HK-2 (cell line): ENCODE data around the gene CPNE6.

Experiments used
- DNase-seq: peaks from one replicate; pipeline ENCODE4 v3.0.0-alpha.2; 2018; ENCODE audit not compliant: unreplicated experiment

CPNE6 gene

DNA sequence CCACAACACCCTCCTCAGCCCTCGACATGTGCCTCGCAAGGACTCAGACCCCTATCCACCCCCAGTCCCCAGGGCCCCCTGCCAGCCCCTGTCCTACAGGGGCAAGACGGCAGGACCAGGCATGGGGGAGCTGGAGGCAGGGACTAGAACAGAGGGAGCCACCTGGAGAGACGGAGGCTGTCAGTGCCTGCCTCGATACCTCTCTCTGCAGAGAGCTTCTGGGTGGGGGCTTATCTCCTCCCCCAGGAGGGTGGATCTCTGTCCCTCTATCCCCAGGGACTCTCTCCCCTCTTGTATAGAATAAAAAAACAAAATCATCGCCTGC, 2.0 kb upstream of the CPNE6 start:
- no peak for DNase-seq

DNA sequence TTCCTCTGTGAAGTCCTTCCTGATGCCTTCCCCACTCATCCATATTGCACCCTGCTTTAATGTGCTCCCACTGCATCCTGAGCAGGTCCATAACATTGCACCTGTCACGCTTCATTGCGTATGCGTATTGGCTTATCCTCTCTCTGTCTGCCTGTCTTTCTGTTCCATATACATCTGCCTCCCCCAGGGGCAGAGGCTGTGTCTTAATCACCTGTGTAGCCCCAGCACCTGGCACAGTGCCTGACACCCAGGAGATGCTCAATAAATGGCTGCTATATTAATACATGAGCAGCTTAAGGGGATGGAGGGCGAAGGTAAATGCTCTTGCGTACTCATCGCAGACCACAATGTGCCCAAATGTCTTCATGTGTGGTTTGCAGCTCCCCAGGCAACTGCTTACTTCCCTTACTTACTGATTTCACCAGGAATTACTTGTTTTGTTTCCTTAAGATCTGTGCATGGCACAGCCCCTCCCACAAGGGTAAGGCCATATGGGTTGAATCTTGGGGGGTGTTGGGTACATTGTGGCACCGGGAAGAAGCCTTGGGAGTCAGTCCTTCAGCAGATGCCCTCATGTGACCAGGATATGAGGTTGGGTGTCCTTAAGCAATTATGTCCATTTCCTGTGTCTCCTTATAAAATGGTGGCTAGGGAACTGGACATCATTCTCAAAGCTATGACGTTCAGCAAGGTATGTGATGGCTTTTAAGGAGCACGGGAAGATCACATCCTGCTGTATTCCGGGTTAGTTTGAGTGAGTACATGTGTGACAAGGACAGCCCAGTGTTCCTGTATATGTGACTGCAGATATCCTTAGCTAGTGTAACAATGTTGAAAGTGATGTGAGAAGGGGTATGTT, 848 bp upstream of the CPNE6 start:
- DNase-seq = no peak

DNA sequence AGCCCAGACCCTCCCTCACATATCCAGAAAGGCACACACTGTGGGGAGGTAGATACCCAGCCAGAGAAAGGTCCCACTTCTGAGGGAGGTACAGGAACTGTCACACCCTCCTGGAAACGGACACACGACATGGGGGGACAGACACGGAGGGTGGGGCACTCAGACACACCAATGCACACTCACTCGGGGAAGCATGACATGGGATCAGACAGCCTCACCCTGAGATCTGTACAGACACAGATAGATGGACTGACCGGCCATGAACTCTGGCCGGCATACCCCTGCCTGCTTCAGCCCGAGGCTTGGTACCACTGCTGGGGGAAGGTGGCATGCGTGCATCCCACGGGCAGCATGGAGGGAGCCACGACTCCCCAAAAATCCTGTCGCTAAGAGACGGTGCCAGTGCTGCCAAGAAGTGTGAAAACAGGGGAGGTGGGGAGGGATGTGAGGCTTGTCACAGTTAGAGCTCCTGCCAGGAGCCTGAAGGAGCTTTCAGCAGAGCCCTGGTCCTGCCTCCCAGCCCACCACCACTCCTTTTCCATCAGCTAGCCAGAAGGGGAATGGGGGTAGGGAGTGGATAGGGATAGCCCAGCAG, 571 bp downstream of the CPNE6 start:
- no peak for DNase-seq

DNA sequence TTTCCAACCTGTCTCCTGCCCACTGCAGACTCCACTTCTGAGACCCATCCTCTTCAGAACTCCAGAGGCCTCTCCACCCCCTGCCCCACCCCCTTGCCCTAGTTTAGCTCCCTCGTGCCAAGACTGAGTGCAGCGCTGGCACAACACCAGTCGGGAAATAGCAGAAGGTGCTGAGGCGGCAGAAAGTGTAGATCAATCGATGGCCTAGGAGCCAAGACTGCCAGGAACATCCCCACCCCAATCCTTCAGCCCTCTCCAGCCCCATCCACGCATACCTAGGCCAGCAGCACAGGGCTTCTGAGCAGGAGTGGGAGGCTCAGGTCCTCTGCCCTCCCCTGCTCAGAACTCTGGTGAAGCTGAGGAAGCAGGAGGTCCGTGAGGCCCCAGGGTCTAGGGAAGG, 1.1 kb downstream of the CPNE6 start:
- no peak for DNase-seq

DNA sequence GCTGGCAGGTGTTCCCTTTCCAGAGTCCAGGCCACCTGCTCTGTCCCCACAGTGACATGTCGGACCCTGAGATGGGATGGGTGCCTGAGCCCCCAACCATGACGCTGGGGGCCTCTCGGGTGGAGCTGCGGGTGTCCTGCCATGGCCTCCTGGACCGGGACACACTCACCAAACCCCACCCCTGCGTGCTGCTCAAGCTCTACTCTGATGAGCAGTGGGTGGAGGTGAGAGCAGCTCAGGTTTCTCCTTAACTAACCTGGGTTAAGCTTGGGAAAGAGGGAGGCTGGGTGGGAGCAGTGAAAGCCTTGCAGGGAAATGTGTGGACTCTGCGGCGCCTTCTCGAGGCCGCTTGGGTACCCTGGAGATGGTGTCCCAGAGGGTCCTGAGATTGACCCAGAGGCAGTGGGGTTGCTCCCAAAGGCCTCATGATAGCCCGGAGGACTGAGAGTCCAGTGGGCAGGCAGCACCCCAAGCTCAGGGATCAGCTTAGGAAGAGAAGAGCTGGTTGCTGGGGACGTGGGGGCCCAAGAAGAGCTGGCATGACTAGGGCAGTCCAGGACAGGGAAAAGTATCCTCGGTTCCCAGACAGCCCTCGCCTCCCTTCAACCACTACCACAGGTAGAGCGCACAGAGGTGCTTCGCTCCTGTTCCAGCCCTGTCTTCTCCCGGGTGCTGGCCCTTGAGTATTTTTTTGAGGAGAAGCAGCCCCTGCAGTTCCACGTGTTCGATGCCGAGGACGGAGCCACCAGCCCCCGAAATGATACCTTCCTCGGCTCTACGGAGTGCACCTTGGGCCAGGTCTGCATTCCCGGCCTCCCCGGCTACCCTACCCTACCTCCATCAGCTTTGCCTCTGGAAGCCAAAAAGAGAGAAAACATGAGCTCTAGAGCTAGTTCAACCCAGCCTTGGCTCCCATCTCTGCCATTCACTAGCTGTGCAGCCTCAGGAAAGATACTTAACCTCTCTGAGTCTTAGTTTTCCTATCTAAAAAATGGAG, 1.8 kb downstream of the CPNE6 start:
- DNase-seq = no peak

DNA sequence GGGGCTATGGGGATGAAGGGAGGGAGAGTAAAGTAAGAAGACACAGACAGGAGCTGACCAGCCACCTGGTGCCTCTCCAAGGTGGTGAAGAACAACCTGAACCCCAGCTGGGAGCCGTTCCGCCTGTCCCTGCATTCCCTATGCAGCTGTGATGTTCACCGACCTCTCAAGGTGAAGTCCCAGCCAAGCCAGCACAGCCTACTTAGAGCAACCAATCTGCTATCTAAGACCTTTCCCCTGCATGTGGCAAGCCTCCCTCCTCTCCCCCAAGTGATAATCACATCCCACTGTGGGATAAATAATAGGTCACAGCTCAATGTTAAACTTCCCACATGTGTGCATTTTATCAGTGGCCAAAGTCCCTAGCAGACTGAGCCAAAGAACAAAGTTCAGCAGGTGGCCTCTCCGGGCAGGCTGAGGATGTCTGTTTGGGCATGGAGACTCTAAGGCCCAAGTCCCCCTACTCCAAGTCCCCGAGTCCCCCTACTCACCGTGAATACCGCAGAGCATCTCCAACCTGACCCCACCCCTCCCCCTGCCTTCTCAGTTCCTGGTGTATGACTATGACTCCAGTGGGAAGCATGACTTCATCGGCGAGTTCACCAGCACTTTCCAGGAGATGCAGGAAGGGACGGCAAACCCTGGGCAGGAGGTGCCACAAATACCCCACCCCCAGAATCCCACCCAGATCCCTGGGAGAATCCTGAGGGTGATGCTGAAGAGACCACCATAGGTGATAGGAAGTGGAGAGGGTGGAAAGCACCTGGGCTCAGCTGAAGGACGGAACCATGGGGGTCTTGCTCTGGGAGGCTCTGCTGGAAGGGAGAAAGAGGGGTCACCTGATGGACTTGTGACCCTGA, 3.5 kb downstream of the CPNE6 start:
- DNase-seq = no peak

DNA sequence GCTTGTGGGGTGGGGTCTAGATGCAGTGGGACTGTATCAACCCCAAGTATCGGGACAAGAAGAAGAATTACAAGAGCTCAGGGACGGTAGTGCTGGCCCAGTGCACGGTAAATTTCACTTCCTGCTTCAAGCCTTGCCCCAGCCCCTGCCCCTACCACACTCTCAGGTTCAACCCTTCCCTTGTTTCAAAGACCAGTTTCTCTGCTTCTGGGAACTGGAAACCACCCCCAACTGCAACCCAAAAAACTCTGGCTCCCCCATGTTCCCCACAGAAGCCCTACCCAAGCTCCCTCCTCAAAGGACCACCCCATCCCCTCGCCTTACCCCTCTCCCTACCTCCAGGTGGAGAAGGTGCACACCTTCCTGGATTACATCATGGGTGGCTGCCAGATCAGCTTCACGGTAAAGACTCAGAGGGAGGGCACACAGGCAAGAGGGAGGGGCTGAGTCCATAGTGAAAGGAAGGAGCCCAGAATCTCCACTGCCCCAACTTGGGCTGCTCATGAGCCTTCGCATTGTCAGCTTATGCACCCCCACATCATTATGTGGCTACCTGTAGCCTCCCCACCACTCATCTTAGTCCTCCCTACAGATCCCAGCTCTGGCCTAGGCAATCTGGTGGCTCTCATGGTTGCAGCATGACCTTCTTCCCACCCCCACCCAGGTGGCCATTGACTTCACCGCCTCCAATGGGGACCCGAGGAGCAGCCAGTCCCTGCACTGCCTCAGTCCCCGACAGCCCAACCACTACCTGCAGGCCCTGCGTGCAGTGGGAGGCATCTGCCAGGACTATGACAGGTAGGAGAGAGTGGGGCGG, 4.3 kb downstream of the CPNE6 start:
- DNase-seq = no peak

DNA sequence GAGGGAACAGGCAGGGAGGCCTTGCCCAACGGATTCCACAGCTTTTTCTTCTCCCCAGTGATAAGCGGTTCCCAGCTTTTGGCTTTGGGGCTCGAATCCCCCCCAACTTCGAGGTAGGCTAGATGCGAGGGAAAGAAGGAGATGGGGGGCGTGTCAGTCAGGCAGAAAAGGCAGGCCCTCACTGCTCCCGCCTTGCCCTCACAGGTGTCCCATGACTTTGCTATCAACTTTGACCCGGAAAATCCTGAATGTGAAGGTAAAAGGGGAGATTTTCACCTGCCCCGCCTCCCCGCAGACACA, 4.9 kb downstream of the CPNE6 start:
- DNase-seq = no peak

DNA sequence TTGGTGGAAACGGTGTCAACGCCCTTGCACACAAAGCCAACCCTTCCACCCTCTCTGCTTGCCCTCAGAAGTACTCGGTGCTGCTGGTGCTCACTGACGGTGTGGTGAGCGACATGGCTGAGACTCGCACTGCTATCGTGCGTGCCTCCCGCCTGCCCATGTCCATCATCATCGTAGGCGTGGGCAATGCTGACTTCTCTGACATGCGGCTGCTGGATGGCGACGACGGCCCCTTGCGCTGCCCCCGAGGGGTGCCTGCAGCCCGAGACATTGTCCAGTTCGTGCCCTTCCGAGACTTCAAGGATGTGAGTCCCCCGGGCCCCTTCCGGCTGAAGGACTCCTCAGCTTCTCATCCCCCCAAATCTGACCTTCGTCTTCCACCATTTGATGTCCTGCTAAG, 5.7 kb downstream of the CPNE6 start:
- DNase-seq = no peak

DNA sequence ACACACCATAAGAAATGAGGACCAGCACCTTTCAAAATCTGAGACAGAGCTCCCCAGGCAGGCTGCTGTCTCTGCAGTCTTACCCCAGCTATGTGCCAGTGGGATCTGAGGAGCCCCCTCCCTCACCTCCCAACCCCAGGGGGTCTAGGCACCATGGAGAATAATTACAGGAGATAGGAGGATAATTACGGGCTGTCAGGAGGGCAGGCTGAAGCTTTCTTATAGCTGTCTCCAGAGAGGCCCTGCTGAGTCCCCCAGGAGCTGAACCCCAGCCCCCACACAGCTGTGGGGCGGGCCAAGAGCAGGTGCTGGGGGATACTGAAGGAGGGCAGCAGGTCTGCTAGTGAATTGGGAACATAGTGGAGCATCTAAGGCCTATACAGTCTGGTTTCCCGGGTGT, 6.8 kb downstream of the CPNE6 start:
- DNase-seq = no peak

DNA sequence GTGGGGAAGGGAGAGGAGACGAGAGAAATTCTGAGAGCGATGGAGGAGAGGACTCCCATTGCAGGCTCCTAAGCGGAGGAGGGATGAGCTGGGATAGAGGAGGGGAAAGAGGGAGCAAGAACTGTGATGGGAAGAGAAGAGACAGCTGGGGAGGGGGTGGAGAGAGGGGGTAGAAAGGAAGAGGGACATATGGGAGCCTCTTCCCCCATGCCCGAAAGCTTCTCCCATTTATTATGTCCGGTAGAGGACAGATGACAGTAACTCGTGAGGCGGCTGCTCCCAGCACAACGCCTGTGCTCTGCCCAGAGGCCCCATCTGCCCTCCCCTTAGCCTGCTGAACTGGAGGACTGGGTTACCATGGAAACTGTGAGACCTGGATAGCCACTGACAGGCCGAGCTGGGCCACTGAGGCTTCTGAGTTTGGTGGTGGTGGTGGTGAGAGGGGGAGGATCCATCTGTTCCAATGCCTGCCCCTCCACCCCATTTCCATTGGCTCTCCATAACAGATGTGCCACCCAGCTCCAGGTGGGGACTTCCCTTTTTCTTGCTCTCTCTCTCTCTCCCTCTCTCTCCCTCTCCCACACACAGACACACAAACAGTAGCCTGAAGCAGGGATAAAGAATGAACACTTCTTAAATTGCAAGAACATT, 8.3 kb downstream of the CPNE6 start:
- DNase-seq = no peak

DNA sequence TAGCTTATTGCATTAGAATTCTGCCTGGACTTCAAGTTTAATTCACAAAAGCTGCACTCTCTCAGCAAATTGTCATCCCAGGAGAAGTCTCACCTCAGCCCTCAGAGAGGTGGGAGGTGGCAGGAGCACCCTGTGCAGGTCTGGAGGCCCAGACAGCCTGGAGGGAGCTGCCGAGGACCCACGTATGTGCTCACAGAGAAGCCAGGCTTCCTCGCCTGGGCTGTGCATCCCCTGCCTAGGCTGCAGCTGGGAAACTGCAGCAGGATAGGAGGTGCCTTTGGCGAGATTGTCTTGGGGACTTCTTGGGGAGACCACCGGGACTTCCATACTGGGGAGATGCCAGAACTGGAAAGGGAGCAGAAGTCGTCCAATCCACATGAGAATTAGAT, 8.8 kb downstream of the CPNE6 start:
- no peak for DNase-seq

DNA sequence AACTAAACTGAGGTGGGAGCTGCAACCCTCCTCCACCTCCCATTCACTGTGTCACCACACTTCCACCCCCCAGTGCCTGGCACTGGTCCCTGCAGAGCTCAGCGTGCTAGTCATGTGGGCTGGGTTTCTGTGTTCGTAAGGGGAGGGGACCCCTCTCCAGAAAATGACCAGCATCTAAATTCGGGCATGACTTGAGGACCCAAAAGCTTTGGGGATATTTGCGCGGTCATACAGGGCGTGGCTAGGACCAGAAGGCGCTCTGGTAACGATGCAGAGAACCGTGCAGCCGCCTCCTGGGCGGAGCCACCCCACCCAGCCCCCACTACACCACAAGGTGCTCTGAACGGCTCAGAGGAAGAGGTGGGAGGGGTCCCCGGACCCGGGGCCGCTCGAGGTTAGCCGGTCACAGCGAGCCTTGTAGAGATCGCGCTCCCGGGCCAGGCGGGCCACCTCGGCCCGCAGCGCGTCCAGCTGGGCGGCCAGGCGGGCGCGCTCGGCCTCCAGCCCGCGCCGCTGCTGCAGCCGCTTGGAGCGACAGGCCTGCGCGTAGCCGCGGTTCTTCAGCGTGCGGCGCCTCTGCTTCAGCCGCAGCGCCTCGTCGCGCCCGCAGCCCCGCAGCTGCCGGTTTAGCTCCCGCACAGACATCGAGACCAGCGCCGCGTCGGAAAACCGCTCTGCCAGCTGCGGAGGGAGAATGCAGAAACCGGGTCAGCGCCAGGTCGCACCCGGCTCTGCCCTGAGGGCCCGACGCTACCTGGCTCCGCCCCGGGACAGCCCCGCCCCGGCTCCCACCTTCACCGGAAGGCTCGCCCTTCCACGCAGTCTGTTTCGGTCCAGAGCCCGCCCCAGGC, 9.8 kb downstream of the CPNE6 start:
- peak; percentile 48 for DNase-seq

DNA sequence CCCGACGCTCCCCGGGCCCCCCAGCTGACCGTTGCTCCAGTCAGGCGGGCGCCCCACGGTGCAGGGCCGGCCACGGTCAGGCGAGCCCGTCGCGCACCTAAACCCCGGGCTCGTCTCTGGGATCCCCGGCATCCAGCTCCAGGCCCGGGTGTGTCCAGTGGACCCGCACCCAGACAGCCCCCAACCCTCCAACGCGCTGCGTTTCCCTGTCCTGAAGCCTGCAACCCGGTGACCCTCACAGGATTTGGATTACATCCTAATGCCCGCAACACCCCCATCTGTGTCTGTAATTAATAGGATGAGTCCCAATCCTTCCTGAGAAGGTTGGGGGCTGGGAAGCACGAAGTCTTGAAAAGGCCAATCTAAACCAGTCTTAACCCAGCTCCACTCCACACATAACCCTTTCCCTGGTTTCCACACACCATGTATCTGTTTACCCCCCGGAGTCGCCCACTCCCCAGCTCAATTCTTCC, 10.4 kb downstream of the CPNE6 start:
- no peak for DNase-seq

DNA sequence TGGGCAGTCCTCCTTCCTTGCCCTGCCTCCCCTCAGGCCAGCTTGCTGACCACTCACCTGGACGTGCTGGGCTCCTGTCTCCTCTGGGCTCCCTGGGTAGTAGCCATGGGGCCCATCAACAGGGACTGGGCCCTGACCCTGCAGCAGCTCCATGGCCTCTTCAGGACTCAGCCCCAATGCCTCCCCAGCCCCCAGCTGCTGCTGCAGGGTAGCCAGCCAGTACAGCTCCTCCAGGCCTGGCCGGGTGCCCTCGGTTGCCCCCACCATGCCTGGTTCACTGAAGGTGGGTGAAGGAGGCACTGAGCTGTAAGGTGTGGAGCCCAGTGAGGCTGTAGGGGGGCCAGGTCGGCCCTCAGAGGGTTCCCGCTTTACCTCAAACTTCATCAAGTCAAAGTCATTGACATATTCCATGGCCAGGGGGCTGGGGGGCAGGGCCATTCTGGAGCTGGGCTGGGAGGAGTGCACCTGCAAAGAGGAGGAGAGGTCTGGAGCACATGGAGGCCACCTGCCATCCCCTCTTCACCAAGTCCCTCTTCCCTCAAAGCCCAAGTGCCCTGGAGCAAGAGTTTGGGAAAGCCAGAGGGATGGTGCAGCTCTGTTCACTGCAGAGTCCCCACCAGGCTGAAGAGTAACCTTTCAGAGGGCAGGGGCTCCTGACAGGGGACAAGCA, 11.2 kb downstream of the CPNE6 start:
- DNase-seq = no peak

DNA sequence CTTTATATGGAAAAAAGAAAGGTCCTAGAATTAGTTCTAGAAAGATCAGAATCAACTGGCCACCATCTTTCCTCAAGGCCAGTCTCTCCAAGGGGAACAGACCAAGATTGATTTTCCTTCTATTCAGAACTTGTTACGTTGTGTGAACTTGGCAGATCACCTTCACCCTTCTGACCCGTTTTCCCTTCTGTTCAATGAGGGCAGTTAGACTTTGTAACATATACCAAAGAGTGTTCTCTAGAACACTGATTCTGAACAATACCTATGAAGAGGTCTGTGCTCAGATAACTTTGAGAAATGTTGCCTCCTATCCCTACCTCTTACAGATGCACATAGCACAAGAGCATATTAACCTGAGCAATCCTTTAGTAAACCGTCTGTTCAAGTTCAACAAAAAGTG, 12.1 kb downstream of the CPNE6 start:
- no peak for DNase-seq

DNA sequence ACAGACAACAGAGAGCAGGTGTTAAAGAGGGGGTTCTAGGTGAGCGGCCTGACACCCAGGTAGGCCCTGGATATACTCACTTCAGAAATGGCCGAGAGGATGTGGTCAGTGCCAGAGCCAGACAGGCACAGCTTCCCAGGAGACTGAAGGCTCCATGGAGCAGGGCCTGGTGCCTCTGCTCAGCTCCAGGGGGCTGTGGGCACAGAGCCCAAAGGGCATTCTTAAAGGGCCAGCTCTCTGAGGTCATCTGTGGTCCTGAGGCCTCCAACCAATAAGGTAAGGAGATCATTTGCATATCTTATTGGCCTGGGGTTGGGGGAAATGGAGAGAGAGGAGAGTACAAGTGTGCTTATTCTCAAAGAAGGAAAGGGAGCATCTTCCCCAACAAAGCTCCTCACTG, 13.1 kb downstream of the CPNE6 start:
- DNase-seq = no peak

DNA sequence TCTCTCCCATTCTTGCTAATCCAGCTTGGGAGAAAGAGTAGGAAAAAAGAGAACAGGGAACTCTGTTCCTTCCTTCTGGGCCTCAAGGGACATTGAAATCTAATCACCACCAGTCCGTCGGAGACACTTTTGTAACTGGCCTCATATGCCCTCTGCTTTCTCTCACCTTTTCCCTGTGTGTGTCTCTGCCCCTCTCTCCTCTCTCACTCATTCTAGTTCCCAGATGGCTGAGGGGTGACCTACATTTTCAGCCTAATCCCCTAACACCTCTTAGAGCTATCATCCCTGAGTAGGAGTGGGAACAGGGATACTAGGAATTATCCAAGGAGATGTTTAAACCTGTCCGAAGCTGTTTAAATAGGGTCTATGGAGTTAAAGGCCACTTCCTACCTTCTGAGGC, 13.9 kb downstream of the CPNE6 start:
- DNase-seq = no peak
